ENCODE results near the gene ACOT12. TPM values are rescaled to one million over a fixed set of nuclear protein-coding genes. Genes with fewer than 3 reads are reported as not detected.

ACOT12 gene
- total and polyA plus RNA-seq, 2 of the 13 experiments (the other 11 are each of a cell fraction or from before 2014, with no cell fraction given), result not detected

DNA sequence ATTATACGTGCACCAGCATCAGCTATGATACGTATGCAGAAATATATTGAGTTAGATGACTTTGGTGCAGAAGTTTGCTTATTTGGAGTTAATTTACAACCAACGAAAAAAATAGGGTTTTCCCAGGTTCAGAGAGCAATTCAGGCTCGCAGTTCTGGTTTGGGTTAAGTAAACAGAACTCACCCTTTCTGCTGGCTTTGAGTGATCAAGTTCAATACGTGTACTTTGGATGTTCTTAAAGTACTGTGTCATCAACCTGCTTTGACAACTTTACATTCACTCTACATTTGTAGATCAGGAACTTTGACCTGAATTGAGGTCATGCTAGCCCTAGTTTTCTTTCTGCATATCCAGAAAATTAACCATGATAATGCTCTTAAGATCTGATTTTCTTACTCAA, 40.7 kb downstream of the ACOT12 start (continued):
- TF ChIP-seq KDM5A (IDR thresholded peaks at IDR 0.05; ENCODE audit: borderline replicate concordance, low read length) (no peak), PHF21A (CRISPR knock-in tag; IDR thresholded peaks at IDR 0.05) (peak; percentile 48; the same call in 1 of the 2 replicates), HOXA5 (CRISPR knock-in tag; IDR thresholded peaks at IDR 0.05) (no peak), TEAD2 (CRISPR knock-in tag; IDR thresholded peaks at IDR 0.05) (no peak), ZSCAN31 (CRISPR knock-in tag; IDR thresholded peaks at IDR 0.05; ENCODE audit: low read depth) (no peak), RBM22 (optimal IDR thresholded peaks at IDR 0.05; ENCODE audit: low read length) (no peak), TGIF2 (CRISPR knock-in tag; IDR thresholded peaks at IDR 0.05) (no peak), EEA1 (CRISPR knock-in tag; IDR thresholded peaks at IDR 0.05; ENCODE audit: borderline replicate concordance) (no peak), ZNF772 (CRISPR knock-in tag; IDR thresholded peaks at IDR 0.05) (no peak), ZNF746 (CRISPR knock-in tag; IDR thresholded peaks at IDR 0.05) (no peak; the same call in 1 of the 2 replicates), SALL1 (CRISPR knock-in tag; IDR thresholded peaks at IDR 0.05) (peak; percentile 87; the same call in 1 of the 2 replicates), ZBTB7B (CRISPR knock-in tag; IDR thresholded peaks at IDR 0.05) (no peak), PAF1 (CRISPR knock-in tag; IDR thresholded peaks at IDR 0.05) (no peak), KAT8 (CRISPR knock-in tag; IDR thresholded peaks at IDR 0.05) (peak; percentile 72; the same call in 1 of the 2 replicates), FOXP1 (IDR thresholded peaks at IDR 0.05) (no peak), FOXP1 (CRISPR knock-in tag; IDR thresholded peaks at IDR 0.05) (peak; percentile 85), NCOA2 (CRISPR knock-in tag; IDR thresholded peaks at IDR 0.05) (peak; percentile 82), STAT5B (CRISPR knock-in tag; IDR thresholded peaks at IDR 0.05) (no peak), KMT2A (CRISPR knock-in tag; IDR thresholded peaks at IDR 0.05) (no peak), YEATS4 (CRISPR knock-in tag; IDR thresholded peaks at IDR 0.05; ENCODE audit: borderline replicate concordance) (peak; percentile 40; the same call in 1 of the 2 replicates), AGO2 (optimal IDR thresholded peaks at IDR 0.05; ENCODE audit: low read depth, low read length) (no peak), NFYB (CRISPR knock-in tag; IDR thresholded peaks at IDR 0.05) (no peak)
- TF ChIP-seq, protein P1, sequence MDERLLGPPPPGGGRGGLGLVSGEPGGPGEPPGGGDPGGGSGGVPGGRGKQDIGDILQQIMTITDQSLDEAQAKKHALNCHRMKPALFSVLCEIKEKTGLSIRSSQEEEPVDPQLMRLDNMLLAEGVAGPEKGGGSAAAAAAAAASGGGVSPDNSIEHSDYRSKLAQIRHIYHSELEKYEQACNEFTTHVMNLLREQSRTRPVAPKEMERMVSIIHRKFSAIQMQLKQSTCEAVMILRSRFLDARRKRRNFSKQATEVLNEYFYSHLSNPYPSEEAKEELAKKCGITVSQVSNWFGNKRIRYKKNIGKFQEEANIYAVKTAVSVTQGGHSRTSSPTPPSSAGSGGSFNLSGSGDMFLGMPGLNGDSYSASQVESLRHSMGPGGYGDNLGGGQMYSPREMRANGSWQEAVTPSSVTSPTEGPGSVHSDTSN (CRISPR knock-in tag; IDR thresholded peaks at IDR 0.05), result no peak
- TF ChIP-seq, protein P2, sequence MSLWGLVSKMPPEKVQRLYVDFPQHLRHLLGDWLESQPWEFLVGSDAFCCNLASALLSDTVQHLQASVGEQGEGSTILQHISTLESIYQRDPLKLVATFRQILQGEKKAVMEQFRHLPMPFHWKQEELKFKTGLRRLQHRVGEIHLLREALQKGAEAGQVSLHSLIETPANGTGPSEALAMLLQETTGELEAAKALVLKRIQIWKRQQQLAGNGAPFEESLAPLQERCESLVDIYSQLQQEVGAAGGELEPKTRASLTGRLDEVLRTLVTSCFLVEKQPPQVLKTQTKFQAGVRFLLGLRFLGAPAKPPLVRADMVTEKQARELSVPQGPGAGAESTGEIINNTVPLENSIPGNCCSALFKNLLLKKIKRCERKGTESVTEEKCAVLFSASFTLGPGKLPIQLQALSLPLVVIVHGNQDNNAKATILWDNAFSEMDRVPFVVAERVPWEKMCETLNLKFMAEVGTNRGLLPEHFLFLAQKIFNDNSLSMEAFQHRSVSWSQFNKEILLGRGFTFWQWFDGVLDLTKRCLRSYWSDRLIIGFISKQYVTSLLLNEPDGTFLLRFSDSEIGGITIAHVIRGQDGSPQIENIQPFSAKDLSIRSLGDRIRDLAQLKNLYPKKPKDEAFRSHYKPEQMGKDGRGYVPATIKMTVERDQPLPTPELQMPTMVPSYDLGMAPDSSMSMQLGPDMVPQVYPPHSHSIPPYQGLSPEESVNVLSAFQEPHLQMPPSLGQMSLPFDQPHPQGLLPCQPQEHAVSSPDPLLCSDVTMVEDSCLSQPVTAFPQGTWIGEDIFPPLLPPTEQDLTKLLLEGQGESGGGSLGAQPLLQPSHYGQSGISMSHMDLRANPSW (CRISPR knock-in tag; IDR thresholded peaks at IDR 0.05; ENCODE audit: borderline replicate concordance), result 0 out of 2 replicates have a peak, but pooled peaks have one; percentile 60
- TF ChIP-seq, protein P3, sequence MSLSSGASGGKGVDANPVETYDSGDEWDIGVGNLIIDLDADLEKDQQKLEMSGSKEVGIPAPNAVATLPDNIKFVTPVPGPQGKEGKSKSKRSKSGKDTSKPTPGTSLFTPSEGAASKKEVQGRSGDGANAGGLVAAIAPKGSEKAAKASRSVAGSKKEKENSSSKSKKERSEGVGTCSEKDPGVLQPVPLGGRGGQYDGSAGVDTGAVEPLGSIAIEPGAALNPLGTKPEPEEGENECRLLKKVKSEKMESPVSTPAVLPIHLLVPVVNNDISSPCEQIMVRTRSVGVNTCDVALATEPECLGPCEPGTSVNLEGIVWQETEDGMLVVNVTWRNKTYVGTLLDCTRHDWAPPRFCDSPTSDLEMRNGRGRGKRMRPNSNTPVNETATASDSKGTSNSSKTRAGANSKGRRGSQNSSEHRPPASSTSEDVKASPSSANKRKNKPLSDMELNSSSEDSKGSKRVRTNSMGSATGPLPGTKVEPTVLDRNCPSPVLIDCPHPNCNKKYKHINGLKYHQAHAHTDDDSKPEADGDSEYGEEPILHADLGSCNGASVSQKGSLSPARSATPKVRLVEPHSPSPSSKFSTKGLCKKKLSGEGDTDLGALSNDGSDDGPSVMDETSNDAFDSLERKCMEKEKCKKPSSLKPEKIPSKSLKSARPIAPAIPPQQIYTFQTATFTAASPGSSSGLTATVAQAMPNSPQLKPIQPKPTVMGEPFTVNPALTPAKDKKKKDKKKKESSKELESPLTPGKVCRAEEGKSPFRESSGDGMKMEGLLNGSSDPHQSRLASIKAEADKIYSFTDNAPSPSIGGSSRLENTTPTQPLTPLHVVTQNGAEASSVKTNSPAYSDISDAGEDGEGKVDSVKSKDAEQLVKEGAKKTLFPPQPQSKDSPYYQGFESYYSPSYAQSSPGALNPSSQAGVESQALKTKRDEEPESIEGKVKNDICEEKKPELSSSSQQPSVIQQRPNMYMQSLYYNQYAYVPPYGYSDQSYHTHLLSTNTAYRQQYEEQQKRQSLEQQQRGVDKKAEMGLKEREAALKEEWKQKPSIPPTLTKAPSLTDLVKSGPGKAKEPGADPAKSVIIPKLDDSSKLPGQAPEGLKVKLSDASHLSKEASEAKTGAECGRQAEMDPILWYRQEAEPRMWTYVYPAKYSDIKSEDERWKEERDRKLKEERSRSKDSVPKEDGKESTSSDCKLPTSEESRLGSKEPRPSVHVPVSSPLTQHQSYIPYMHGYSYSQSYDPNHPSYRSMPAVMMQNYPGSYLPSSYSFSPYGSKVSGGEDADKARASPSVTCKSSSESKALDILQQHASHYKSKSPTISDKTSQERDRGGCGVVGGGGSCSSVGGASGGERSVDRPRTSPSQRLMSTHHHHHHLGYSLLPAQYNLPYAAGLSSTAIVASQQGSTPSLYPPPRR (CRISPR knock-in tag; IDR thresholded peaks at IDR 0.05; ENCODE audit: borderline replicate concordance), result peak; percentile 93
